Erythroblast (primary cell): ENCODE measurements around the gene ZNF142.

Experiments used
- GATA1 ChIP-seq: IDR thresholded peaks from 2 replicates; pipeline ENCODE4 v1.6.1; 2011; ENCODE audit warnings: low read depth, mild to moderate bottlenecking, control low read depth, low read length, moderate library complexity
- POLR2A ChIP-seq: IDR thresholded peaks from 2 replicates; pipeline ENCODE4 v1.6.1; 2011; ENCODE audit warnings: mild to moderate bottlenecking, low read length

DNA sequence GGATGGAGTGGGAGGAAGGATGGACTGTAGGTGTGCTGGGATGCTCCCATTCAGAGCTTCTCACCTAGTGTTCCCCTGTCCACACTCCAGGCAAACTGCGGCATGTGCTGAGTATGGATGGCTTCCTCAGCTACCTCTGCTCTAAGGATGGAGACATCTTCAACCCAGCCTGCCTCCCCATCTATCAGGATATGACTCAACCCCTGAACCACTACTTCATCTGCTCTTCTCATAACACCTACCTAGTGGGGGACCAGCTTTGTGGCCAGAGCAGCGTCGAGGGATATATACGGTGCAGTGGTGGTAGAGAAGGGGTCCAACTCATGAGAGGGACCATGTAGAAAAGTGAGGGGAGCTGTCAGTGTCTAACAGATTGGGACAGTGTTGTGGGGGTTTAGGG, 31.5 kb downstream of the ZNF142 start:
- TF ChIP-seq POLR2A (no peak), GATA1 (no peak)
